Measurements from ENCODE around the gene PADI6.
"Not testable (repeated sequence)": the region's sequence is repeated elsewhere in the genome, so short reads cannot be mapped to it uniquely, and the experiment has no call there.

The PADI6 gene

GRCh38 chr1:17345506-17345905 lies 26.5 kb upstream of the PADI6 start:
- H3K4me3 ChIP-seq (ENCODE audit: low read length); H3K27me3 ChIP-seq (ENCODE audit: control insufficient read depth, insufficient read depth, low read length): not testable (repeated sequence)
- no CpG with 5 or more reads among the region's 5 CpGs for WGBS (ENCODE audit: insufficient coverage, insufficient read length)

DNA sequence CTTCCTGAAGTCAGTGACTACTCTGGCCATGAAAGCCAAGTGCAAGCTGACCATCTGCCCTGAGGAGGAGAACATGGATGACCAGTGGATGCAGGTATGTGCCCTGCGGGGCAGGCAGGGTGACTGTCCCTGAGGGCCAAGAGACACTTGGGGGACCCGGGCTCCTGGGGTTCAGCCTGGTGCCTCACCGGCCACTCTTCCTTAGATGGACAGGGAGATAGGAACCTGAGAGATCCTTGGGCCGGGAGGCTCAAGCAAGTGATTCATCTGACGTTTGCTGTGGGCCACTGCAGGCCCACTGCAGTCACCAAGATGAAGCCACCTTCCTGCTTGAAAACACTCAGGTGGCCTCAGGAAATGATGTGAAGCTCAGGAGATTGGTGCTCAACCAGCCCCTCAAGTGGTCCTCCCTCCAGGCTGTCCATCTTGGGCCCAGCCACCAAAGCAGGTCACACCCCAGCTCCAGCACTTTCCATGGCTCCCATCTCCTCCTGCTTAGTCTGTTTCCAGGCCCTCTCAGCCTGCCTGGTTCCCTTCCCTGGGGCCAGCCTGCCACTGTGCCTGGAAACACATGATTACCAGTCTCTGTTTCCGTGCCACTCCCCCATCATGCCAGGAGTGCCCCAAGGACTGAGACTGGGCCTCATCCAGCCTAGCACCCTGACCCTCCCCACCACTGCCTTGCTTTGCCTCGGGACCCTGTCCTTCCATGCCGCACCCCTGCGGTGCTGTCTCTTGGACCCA lies 25.8 kb upstream of the PADI6 start:
- no peaks in the 10 kb centered on the region; the same call in 1 of the 2 replicates for H3K4me1 ChIP-seq (ENCODE audit: control insufficient read depth, insufficient read depth, low read length)
- no CpG with 5 or more reads among the region's 9 CpGs for WGBS (ENCODE audit: insufficient coverage, insufficient read length)
- no peak overlapping the region for H3K27ac ChIP-seq (ENCODE audit: low read length)
- H3K36me3 ChIP-seq (ENCODE audit: control insufficient read depth, insufficient read depth, low read length), result no peaks in the 10 kb centered on the region
- H3K9me3 ChIP-seq (ENCODE audit: control insufficient read depth, insufficient read depth, low read length), result no peaks in the 10 kb centered on the region
- H3K27me3 ChIP-seq (ENCODE audit: control insufficient read depth, insufficient read depth, low read length), result no peaks in the 10 kb centered on the region
- H3K4me3 ChIP-seq (ENCODE audit: low read length), result no peak overlapping the region
- no peak for DNase-seq (ENCODE audit: low read depth, low spot score)

More at GRCh38 chr1:17345506-17345905, 26.5 kb upstream of the PADI6 start:
- H3K36me3 ChIP-seq (ENCODE audit: control insufficient read depth, insufficient read depth, low read length); H3K27ac ChIP-seq (ENCODE audit: low read length); H3K4me1 ChIP-seq (ENCODE audit: control insufficient read depth, insufficient read depth, low read length); H3K9me3 ChIP-seq (ENCODE audit: control insufficient read depth, insufficient read depth, low read length); DNase-seq (ENCODE audit: low read depth, low spot score): not testable (repeated sequence)

GRCh38 chr1:17347769-17348592 lies 24.0 kb upstream of the PADI6 start:
- no CpG with 5 or more reads among the region's 19 CpGs for WGBS (ENCODE audit: insufficient coverage, insufficient read length)

GRCh38 chr1:17348593-17349234 lies 23.3 kb upstream of the PADI6 start:
- Histone ChIP-seq H3K36me3 (ENCODE audit: control insufficient read depth, insufficient read depth, low read length) (no peaks in the 10 kb centered on the region), H3K27ac (ENCODE audit: low read length) (no peak overlapping the region), H3K27me3 (ENCODE audit: control insufficient read depth, insufficient read depth, low read length) (no peaks in the 10 kb centered on the region), H3K9me3 (ENCODE audit: control insufficient read depth, insufficient read depth, low read length) (no peaks in the 10 kb centered on the region), H3K4me3 (ENCODE audit: low read length) (no peak overlapping the region), H3K4me1 (ENCODE audit: control insufficient read depth, insufficient read depth, low read length) (no peaks in the 10 kb centered on the region; the same call in 1 of the 2 replicates)
- no peak for DNase-seq (ENCODE audit: low read depth, low spot score)
- WGBS (ENCODE audit: insufficient coverage, insufficient read length), result no CpG with 5 or more reads among the region's 14 CpGs

More at GRCh38 chr1:17347769-17348592, 24.0 kb upstream of the PADI6 start:
- H3K9me3 ChIP-seq (ENCODE audit: control insufficient read depth, insufficient read depth, low read length), result no peaks in the 10 kb centered on the region
- H3K27me3 ChIP-seq (ENCODE audit: control insufficient read depth, insufficient read depth, low read length), result no peaks in the 10 kb centered on the region
- H3K36me3 ChIP-seq (ENCODE audit: control insufficient read depth, insufficient read depth, low read length), result no peaks in the 10 kb centered on the region
- H3K4me1 ChIP-seq (ENCODE audit: control insufficient read depth, insufficient read depth, low read length), result no peaks in the 10 kb centered on the region; the same call in 1 of the 2 replicates
- H3K27ac ChIP-seq (ENCODE audit: low read length), result no peak overlapping the region
- no peak overlapping the region for H3K4me3 ChIP-seq (ENCODE audit: low read length)
- DNase-seq (ENCODE audit: low read depth, low spot score), result no peak

DNA sequence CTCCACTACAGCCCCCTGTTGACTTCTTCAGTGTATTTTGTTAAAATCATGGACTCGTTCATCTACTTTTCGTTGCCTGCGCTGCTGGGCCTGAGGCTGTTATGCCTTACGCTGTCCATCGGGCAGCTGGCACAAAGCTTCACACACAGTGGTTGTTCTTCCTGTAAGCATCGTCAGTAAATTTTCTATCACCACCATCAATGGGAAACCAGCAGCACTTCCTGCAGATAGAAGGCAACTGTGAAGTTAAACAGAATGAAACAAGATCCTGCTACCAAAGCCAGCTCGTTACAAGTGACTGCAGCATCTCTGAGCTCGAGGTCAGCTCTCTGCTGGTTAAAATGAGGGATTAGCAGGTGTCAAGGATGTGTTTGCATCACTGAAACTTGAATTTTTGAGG lies 21.9 kb upstream of the PADI6 start:
- WGBS (ENCODE audit: insufficient coverage, insufficient read length), result no CpG with 5 or more reads among the region's 8 CpGs

GRCh38 chr1:17350928-17351446 lies 21.0 kb upstream of the PADI6 start:
- DNase-seq (ENCODE audit: low read depth, low spot score), result no peak
- Histone ChIP-seq H3K4me1 (ENCODE audit: control insufficient read depth, insufficient read depth, low read length) (no peaks in the 10 kb centered on the region; the same call in 1 of the 2 replicates), H3K4me3 (ENCODE audit: low read length) (no peak overlapping the region), H3K27ac (ENCODE audit: low read length) (no peak overlapping the region), H3K27me3 (ENCODE audit: control insufficient read depth, insufficient read depth, low read length) (no peaks in the 10 kb centered on the region), H3K9me3 (ENCODE audit: control insufficient read depth, insufficient read depth, low read length) (no peaks in the 10 kb centered on the region), H3K36me3 (ENCODE audit: control insufficient read depth, insufficient read depth, low read length) (no peaks in the 10 kb centered on the region)
- no CpG with 5 or more reads among the region's 7 CpGs for WGBS (ENCODE audit: insufficient coverage, insufficient read length)

More for the DNA sequence above, 21.9 kb upstream of the PADI6 start:
- Histone ChIP-seq H3K9me3 (ENCODE audit: control insufficient read depth, insufficient read depth, low read length) (no peaks in the 10 kb centered on the region), H3K27me3 (ENCODE audit: control insufficient read depth, insufficient read depth, low read length) (no peaks in the 10 kb centered on the region), H3K4me1 (ENCODE audit: control insufficient read depth, insufficient read depth, low read length) (no peaks in the 10 kb centered on the region; the same call in 1 of the 2 replicates), H3K27ac (ENCODE audit: low read length) (no peak overlapping the region), H3K4me3 (ENCODE audit: low read length) (no peak overlapping the region), H3K36me3 (ENCODE audit: control insufficient read depth, insufficient read depth, low read length) (no peaks in the 10 kb centered on the region)
- no peak for DNase-seq (ENCODE audit: low read depth, low spot score)

GRCh38 chr1:17351598-17352324 lies 20.2 kb upstream of the PADI6 start:
- Histone ChIP-seq H3K9me3 (ENCODE audit: control insufficient read depth, insufficient read depth, low read length) (no peaks in the 10 kb centered on the region), H3K4me1 (ENCODE audit: control insufficient read depth, insufficient read depth, low read length) (no peaks in the 10 kb centered on the region; the same call in 1 of the 2 replicates), H3K27ac (ENCODE audit: low read length) (no peak overlapping the region), H3K4me3 (ENCODE audit: low read length) (no peak overlapping the region), H3K27me3 (ENCODE audit: control insufficient read depth, insufficient read depth, low read length) (no peaks in the 10 kb centered on the region), H3K36me3 (ENCODE audit: control insufficient read depth, insufficient read depth, low read length) (no peaks in the 10 kb centered on the region)
- no peak for DNase-seq (ENCODE audit: low read depth, low spot score)
- no CpG with 5 or more reads among the region's 8 CpGs for WGBS (ENCODE audit: insufficient coverage, insufficient read length)

DNA sequence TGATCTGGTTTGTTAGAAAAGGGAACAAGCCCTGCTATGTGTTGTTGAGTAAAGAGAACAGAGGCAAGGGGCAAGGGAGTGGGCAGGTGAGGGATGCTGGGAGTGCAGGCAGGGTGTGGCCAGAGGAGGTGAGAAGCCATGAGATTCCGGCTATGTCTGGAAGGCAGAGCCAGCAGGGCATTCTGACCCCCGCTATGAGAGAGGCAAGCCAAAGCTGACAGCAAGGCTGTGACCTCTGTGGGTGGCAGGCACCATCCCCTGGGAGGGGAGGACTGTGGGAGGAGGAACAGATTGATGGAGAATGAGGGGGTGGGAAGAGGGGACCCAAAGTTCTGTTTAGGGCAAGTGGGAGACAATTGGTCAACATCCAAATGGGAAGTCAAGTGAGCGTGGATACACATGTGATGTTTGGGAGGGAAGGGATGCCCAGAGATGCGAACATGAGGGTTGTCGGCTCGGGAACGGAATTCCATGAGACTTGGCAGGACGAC lies 19.5 kb upstream of the PADI6 start:
- Histone ChIP-seq H3K27me3 (ENCODE audit: control insufficient read depth, insufficient read depth, low read length) (no peaks in the 10 kb centered on the region), H3K27ac (ENCODE audit: low read length) (no peak overlapping the region), H3K9me3 (ENCODE audit: control insufficient read depth, insufficient read depth, low read length) (no peaks in the 10 kb centered on the region), H3K36me3 (ENCODE audit: control insufficient read depth, insufficient read depth, low read length) (no peaks in the 10 kb centered on the region), H3K4me3 (ENCODE audit: low read length) (no peak overlapping the region), H3K4me1 (ENCODE audit: control insufficient read depth, insufficient read depth, low read length) (no peaks in the 10 kb centered on the region; the same call in 1 of the 2 replicates)
- no CpG with 5 or more reads among the region's 8 CpGs for WGBS (ENCODE audit: insufficient coverage, insufficient read length)
- no peak for DNase-seq (ENCODE audit: low read depth, low spot score)

DNA sequence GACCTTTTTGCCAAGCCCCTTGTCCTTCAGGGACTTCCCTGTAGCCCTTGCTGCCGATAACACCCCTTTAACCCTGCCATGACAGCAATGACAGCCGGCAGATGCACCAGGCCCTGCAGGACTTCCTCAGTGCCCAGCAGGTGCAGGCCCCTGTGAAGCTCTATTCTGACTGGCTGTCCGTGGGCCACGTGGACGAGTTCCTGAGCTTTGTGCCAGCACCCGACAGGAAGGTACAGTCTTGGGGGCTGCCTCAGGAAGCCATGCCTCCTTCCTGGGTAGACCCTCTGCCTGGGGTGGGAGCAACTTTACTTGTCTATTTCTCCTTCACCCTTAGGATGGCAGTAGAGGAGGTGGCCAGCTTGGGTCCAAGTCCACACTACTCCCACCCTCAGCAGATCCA lies 16.1 kb upstream of the PADI6 start:
- H3K4me3 ChIP-seq (ENCODE audit: low read length), result no peak overlapping the region
- no peaks in the 10 kb centered on the region for H3K36me3 ChIP-seq (ENCODE audit: control insufficient read depth, insufficient read depth, low read length)
- H3K27ac ChIP-seq (ENCODE audit: low read length), result no peak overlapping the region
- no peak for DNase-seq (ENCODE audit: low read depth, low spot score)
- no peaks in the 10 kb centered on the region for H3K9me3 ChIP-seq (ENCODE audit: control insufficient read depth, insufficient read depth, low read length)
- no CpG with 5 or more reads among the region's 6 CpGs for WGBS (ENCODE audit: insufficient coverage, insufficient read length)
- H3K27me3 ChIP-seq (ENCODE audit: control insufficient read depth, insufficient read depth, low read length), result no peaks in the 10 kb centered on the region
- peaks cover 3% of the 10 kb centered on the region; the same call in 1 of the 2 replicates for H3K4me1 ChIP-seq (ENCODE audit: control insufficient read depth, insufficient read depth, low read length)
